Measurements from ENCODE around the gene ABHD15.

The ABHD15 gene

DNA sequence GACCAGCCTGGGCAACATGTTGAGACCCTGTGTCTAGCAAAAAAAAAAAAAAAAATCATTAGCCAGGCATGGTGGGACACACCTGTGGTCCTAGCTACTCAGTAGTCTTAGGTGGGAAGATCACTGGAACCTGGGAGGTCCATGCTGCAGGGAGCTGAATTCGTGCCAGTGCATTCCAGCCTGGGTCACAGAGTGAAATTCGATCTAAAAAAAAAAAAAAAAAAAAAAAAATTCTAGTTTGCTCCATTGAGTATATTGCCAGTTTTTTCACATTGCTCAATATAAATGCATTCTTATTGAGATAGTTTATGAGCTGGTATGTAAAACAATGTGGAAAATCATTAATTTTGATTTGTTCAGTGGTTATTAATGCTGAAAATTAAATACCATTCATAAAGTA is 52.0 kb downstream of the ABHD15 start:
- DNase-seq = no peak

DNA sequence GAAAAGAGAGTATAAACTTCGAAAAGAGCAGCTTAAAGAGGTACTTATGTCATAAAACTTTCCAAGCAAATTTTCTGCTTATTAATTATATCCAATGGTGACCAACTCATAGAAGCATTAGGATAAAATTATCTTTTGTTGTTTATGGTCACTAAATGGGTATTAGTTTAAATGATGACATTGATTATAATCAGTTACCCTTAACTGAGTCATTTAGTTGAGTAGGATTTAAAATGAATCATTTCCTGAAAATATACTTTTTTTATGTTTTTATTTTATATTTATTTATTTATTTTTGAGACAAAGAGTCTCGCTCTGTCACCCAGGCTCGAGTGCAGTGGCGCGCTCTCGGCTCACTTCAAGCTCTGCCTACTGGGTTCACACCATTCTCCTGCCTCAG is 55.9 kb downstream of the ABHD15 start:
- DNase-seq = no peak

All from hippocampal formation (tissue), 2 donors.